ENCODE results near the gene WDR86.

DNA sequence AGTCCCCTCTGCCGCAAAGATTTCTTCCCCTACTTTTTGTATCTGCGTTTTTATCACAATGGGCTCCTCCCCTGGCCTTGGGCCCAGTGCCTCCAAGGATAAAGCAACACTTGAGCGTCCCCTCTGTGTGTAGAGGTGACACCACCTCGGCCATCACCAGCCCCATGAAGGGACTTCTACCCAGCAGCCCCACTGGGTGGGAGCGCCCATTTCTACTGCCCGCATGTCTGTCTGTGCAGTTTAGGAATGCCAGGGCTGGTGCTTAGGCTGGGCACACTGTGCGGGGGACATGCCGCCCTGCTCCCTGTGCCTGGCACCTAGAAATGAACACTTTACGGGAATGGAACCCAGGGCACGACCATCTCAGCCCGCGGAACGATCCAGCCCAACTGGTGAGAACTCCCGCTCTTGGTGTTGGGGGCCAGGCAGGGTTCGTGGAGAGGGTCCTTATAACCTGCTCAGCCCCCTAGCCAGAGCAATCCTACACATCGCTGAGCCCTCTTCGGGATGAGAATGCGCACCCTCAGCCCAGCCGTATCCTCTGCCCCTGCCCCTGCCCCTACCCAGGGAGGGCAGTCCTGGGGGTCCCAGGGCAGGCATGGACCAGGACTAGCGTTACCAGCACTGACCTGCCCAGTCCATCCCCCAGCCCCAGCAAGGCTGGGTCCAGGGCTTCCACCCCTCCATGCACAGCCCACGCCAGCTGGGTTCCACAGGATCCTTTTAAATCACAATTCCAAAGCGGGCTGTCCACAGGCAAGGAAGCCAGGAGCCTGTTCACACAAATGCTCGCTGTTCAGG is 17.3 kb upstream of the WDR86 start:
- TF ChIP-seq, protein P1, sequence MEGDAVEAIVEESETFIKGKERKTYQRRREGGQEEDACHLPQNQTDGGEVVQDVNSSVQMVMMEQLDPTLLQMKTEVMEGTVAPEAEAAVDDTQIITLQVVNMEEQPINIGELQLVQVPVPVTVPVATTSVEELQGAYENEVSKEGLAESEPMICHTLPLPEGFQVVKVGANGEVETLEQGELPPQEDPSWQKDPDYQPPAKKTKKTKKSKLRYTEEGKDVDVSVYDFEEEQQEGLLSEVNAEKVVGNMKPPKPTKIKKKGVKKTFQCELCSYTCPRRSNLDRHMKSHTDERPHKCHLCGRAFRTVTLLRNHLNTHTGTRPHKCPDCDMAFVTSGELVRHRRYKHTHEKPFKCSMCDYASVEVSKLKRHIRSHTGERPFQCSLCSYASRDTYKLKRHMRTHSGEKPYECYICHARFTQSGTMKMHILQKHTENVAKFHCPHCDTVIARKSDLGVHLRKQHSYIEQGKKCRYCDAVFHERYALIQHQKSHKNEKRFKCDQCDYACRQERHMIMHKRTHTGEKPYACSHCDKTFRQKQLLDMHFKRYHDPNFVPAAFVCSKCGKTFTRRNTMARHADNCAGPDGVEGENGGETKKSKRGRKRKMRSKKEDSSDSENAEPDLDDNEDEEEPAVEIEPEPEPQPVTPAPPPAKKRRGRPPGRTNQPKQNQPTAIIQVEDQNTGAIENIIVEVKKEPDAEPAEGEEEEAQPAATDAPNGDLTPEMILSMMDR (conservative IDR thresholded peaks at IDR 0.05) = no peak
- no peak for TF ChIP-seq ZFX (IDR thresholded peaks at IDR 0.05)
